ENCODE results near the gene OR4D2. TPM values are rescaled to one million over a fixed set of nuclear protein-coding genes. Genes with fewer than 3 reads are reported as not detected.

The OR4D2 gene
- total and polyA plus RNA-seq, 2 of the 13 experiments (the other 11 are each of a cell fraction or from before 2014, with no cell fraction given): not detected

GRCh38 chr17:58120195-58120822 is 46.5 kb upstream of the OR4D2 start (continued):
- TF ChIP-seq NFAT5 (CRISPR knock-in tag; IDR thresholded peaks at IDR 0.05): peak; percentile 75; the same call in 1 of the 2 replicates
- peak; percentile 62; the same call in 1 of the 2 replicates for TF ChIP-seq MEF2D (CRISPR knock-in tag; IDR thresholded peaks at IDR 0.05)
- TF ChIP-seq SNAPC5 (CRISPR knock-in tag; IDR thresholded peaks at IDR 0.05; ENCODE audit: borderline replicate concordance): no peak
- no peak for TF ChIP-seq FOXP1 (IDR thresholded peaks at IDR 0.05)
- TF ChIP-seq FOXP1 (CRISPR knock-in tag; IDR thresholded peaks at IDR 0.05): no peak
- peak; percentile 72; the same call in 1 of the 2 replicates for TF ChIP-seq BCL6 (CRISPR knock-in tag; IDR thresholded peaks at IDR 0.05)
- TF ChIP-seq ZNF589 (CRISPR knock-in tag; conservative IDR thresholded peaks at IDR 0.05): no peak
- TF ChIP-seq ZNF569 (CRISPR knock-in tag; IDR thresholded peaks at IDR 0.05; ENCODE audit: borderline replicate concordance): no peak
- TF ChIP-seq NFYB (CRISPR knock-in tag; IDR thresholded peaks at IDR 0.05): peak; percentile 38; the same call in 1 of the 2 replicates
- TF ChIP-seq ZNF7 (CRISPR knock-in tag; IDR thresholded peaks at IDR 0.05): no peak
- TF ChIP-seq ZNF496 (CRISPR knock-in tag; IDR thresholded peaks at IDR 0.05; ENCODE audit: insufficient replicate concordance): no peak
- no peak for TF ChIP-seq ZMYM3 (CRISPR knock-in tag; IDR thresholded peaks at IDR 0.05)
- TF ChIP-seq ZBTB7A (CRISPR knock-in tag; IDR thresholded peaks at IDR 0.05): no peak
- TF ChIP-seq FOXC1 (CRISPR knock-in tag; IDR thresholded peaks at IDR 0.05; ENCODE audit: borderline replicate concordance): peak; percentile 49; the same call in 1 of the 2 replicates
- no peak for TF ChIP-seq IRF1 (CRISPR knock-in tag; IDR thresholded peaks at IDR 0.05; ENCODE audit: low read depth)
- no peak for TF ChIP-seq HOXA3 (CRISPR knock-in tag; IDR thresholded peaks at IDR 0.05)
- TF ChIP-seq MYC (CRISPR knock-in tag; IDR thresholded peaks at IDR 0.05; ENCODE audit: borderline replicate concordance): no peak
- TF ChIP-seq ZNF709 (CRISPR knock-in tag; IDR thresholded peaks at IDR 0.05): no peak
- TF ChIP-seq MED13 (CRISPR knock-in tag; IDR thresholded peaks at IDR 0.05): no peak
- TF ChIP-seq ZSCAN25 (CRISPR knock-in tag; IDR thresholded peaks at IDR 0.05): no peak
- no peak for TF ChIP-seq ZNF879 (CRISPR knock-in tag; IDR thresholded peaks at IDR 0.05)
- TF ChIP-seq ZNF280D (CRISPR knock-in tag; IDR thresholded peaks at IDR 0.05): 0 out of 2 replicates have a peak, but pooled peaks have one; percentile 32
- TF ChIP-seq TOPORS (CRISPR knock-in tag; IDR thresholded peaks at IDR 0.05): no peak

Data from HepG2 (cell line).